ENCODE measurements around the gene AJAP1. TPM values are rescaled to one million over a fixed set of nuclear protein-coding genes. Genes with fewer than 3 reads are reported as not detected.

AJAP1 gene
- total and polyA plus RNA-seq, 2 of the 8 experiments (the other 6 are each of a cell fraction or from before 2014, with no cell fraction given), result 1.9 to 6.2 TPM

DNA sequence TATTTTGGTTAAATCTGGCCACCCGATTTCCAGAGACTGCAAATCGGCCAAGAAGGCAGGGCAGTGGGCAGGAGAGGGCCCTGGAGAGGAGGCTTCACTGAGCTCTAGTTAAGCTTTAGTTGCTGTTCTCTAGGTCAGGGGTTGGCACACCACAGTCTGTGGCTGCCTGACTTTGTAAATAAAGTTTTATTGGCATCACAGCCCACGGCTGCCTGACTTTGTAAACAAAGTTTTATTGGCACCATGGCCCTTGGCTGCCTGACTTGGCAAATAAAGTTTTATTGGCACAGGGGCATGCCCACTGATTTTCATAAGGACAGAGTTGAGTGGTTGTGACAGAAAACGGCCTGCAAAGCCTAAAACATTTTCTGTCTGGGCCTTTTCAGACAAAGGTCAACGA is 19.7 kb downstream of the AJAP1 start (continued):
- no peak for TF ChIP-seq CHD7 (IDR thresholded peaks at IDR 0.05; ENCODE audit: insufficient replicate concordance, low read length)
- no peak for TF ChIP-seq FOSL1 (IDR thresholded peaks at IDR 0.05; ENCODE audit: insufficient read depth, low read depth, low read length)
- no peak for TF ChIP-seq CREB1 (IDR thresholded peaks at IDR 0.05)
- no peak for TF ChIP-seq SUZ12 (IDR thresholded peaks at IDR 0.05; ENCODE audit: low read length)

Data from H1 (cell line).